Measurements from ENCODE around the gene LINC01488.
A peak's percentile ranks its signal among the peaks of the same experiment; 100 is the strongest.

Gene LINC01488

GRCh38 chr11:69520186-69520916 is 38.9 kb downstream of the LINC01488 start:
- intact Hi-C loops (cut with DNase I): no loop called here
- no peak for DNase-seq

GRCh38 chr11:69521457-69521856 is 40.0 kb downstream of the LINC01488 start:
- intact Hi-C loops (cut with DNase I): no loop called here
- DNase-seq: peak in 2 of 10 donors; percentile 24 to 52

DNA sequence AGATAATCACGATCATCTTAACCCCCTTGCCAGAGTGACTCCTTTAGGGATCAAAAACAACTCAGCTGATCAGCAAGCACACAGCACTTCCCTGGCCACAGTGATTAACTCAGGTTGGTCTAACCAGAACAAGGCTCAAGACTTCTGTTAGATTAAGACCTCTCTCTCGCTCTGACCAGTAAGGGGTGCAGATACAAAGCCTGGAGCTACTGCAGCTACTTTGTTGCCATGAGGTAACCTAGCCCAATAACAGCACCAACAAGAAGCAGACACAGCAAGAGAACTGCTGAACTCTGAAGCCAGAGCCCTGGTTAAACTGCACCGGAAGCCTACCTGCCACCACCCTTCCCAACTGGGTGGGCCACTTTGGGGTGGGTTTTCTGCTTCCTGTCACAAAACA is 42.0 kb downstream of the LINC01488 start:
- peak in 1 of 10 donors; percentile 26 for DNase-seq
- intact Hi-C loops (cut with DNase I): no loop called here

GRCh38 chr11:69524291-69524882 is 42.9 kb downstream of the LINC01488 start:
- intact Hi-C loops (cut with DNase I): no loop called here
- peak in 1 of 10 donors; percentile 45 for DNase-seq

GRCh38 chr11:69524991-69525411 is 43.5 kb downstream of the LINC01488 start:
- DNase-seq: peak in 2 of 10 donors; percentile 3 to 66
- intact Hi-C loops (cut with DNase I): no loop called here

DNA sequence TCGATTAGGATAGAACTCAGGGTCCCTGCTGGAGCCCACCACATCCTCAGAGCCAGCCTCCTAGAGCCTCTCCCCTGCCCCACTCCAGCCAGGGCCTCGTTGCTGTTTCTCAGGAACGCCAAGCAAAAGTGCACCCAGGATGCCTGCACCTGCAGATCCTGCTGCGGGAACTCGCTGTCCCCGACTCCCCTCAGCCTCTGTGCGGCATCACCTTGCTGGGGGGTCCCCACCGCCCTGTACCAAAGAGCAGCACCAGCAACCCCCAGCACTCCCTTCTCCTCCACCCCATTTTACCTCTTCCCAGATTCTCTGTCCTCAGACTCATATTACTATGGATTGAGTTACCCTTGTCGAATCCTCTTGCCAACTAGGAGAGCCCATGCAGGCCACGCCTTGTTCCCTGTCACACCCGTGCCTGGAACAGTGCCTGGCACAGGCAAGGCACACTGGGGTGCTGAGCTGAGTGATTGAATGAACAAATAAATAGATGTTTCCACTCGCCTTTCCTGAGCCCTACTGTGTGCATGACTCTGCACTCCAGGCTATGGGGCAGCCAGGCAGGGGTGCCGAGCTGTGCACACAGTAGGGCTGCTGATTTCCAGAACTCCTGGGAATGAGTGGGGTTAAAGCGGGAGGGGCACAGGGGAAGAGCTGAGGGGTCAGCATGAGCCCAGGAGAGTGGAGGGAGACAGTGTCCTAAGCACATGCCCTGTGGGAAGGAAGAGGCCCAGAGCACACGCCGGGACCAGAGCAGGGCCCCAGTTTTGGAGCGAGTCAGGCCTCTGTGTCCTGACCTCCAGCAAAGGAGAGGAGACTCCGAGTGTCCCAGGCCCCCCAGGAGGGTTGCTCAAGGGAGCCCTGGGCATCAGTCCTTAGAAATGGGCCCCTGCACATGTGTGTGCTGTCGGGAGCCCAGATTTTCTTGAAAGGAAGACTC is 44.3 kb downstream of the LINC01488 start:
- peak in 3 of 10 donors; percentile 4 to 79 (median 4) for DNase-seq
- intact Hi-C loops (cut with DNase I): no loop called here

- intact Hi-C loops (cut with DNase I): no loop called here
- DNase-seq: peak in 3 of 10 donors; percentile 3 to 32 (median 4)
These were observed 45.0 kb downstream of the LINC01488 start for GRCh38 chr11:69526453-69526810.

DNA sequence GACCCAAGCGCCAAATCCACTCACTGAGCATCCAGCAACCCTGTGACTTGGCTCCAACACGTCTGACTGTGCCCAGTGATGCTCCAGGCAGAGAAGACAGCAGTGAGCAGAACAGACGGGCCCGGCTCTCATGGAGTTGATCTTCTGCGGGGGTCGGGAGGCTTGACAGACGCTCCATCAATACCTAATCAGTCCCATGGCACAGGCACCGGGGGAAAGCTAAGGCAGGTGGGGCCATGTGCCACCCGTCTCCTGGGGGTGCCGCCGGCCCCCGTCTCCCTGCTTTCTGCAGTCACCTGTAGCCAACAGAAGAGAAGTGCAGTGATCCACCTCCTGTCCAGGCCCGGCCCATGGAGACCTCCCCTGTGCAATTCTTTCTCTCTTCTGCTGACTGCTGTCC is 47.5 kb downstream of the LINC01488 start:
- intact Hi-C loops (cut with DNase I): no loop called here
- peak in 2 of 10 donors; percentile 2 to 69 for DNase-seq

DNA sequence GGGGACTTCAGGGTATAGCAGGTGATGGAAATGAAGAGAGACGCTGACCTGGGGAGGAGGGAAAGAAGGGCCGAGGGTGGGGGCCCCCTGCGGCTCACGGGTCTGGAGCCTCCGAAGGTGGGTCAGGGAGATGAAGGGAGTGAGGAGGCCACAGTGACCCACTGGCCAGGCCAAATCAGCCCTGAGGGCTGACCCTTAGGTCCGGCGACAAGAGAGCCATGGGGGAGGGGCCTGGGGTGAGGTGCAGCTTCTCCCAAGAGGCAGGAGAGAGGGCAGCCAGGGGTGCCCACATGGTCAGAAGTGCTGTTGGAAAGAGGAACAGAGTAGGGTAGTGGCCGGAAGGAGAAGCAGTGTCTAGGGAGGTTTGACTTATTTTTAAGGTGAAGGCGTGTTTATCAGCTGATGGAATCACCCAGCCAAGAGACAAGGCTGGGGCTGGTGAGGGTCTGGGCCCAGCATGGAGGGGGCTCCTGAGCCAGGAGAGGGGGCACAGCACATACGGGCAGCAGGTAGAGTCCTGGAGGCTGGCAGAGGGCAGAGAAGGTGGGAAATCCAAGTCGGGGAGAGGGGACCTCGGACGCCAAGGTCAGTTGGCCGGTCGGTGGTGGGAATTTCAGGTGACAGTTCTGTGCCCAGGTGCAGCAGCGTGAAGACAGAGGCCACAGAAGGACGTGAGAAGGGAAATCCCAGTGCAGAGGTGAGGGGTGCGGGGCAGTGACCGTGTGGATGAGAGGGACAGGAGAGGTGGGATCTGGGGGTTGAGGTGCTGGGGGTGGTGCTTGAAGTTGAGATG is 49.0 kb downstream of the LINC01488 start:
- peak in 5 of 10 donors; percentile 14 to 83 (median 25) for DNase-seq
- intact Hi-C loops (cut with DNase I): no loop called here

GRCh38 chr11:69531071-69531716 is 49.7 kb downstream of the LINC01488 start:
- intact Hi-C loops (cut with DNase I): no loop called here
- peak in 3 of 10 donors; percentile 2 to 16 (median 13) for DNase-seq

GRCh38 chr11:69531717-69532088 is 50.2 kb downstream of the LINC01488 start:
- intact Hi-C loops (cut with DNase I): no loop called here
- peak in 1 of 10 donors; percentile 29 for DNase-seq

DNA sequence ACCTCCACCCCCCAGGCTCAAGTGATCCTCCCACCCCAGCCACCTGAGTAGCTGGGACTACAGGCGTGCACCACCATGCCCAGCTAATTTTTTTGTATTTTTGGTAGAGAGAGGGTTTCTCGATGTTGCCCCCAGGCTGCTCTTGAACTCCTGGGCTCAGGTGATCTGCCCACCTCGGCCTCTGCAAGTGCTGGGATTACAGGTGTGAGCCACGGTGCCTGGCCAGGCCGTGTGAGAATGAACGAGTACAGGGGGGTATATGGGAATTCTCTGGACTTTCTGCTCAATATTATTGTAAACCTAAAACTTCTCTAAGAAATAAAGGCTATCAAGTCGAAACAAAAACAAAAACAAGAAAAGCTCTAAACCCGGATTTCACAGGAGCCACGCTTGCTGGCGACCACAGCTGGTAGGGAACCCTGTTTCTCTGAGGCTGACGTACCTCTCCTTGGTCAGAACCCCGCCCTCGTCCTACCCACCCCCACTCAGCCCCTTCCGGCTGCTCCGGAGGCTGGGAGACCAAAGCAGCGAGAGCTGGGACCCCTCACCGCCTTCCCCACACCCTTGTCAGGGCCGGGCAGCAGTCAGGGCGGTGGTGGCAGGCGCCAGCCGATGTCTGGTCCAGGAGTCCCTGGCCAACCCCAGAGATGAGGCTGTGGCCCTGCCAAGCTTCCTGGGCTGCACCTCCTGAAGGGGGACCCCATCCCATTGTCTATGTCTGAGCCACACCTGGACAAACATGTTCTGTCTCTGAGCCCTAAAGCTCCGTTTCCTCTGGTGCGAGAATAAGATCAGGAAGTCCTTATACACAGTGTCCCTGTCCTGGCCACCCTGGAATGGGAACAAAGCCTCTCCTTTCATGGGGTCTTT is 52.1 kb downstream of the LINC01488 start:
- intact Hi-C loops (cut with DNase I): no loop called here
- DNase-seq: peak in 2 of 10 donors; percentile 47 to 70

- peak in 2 of 10 donors; percentile 61 to 65 for DNase-seq
- intact Hi-C loops (cut with DNase I): no loop called here
These were observed 52.7 kb downstream of the LINC01488 start for GRCh38 chr11:69534166-69534530.

DNA sequence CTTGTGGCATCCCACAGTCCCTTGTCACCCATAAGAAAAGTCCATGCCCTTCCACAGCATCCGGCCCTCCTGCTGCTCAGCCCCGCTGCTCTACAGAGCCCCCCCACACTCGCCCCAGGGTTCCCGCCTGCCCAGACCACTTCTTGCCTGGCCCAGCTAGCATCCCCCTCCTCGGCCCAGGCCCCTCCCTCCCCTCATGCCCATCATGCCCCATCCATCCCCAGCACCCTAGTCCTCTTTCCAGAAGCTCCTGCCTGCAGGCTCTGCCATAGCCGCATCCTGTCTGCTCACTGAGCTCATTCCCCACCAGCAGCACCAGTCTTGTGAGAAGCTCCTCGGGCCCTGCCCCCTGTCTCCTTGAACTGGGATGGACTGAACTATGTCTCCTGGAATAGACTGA is 54.4 kb downstream of the LINC01488 start:
- intact Hi-C loops (cut with DNase I): no loop called here
- DNase-seq: peak in 1 of 10 donors; percentile 46

- DNase-seq: peak in 1 of 10 donors; percentile 65
These were observed 54.9 kb downstream of the LINC01488 start for GRCh38 chr11:69536406-69536805.

DNA sequence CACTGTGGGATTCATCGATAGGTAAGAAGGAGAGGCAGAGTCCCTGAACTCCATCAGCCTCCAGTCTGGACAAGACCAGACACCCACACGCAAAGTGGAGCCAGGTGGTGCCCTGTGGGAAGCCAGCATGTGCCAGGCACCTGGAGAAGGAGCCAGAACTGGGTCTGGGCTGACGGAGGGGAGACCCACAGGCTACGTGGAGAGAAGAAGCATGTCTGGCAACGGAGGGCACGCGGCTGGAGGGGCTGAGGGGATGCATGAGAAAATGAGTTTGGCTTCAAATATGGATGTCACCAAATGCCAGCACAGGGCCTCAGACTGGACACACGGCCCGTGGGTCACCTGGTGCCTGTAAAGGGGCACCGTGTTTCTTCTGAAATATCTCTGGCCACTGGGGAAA is 55.7 kb downstream of the LINC01488 start:
- intact Hi-C loops (cut with DNase I): no loop called here
- peak in 1 of 10 donors; percentile 76 for DNase-seq

More at GRCh38 chr11:69536406-69536805, 54.9 kb downstream of the LINC01488 start:
- intact Hi-C loops (cut with DNase I): no loop called here

DNA sequence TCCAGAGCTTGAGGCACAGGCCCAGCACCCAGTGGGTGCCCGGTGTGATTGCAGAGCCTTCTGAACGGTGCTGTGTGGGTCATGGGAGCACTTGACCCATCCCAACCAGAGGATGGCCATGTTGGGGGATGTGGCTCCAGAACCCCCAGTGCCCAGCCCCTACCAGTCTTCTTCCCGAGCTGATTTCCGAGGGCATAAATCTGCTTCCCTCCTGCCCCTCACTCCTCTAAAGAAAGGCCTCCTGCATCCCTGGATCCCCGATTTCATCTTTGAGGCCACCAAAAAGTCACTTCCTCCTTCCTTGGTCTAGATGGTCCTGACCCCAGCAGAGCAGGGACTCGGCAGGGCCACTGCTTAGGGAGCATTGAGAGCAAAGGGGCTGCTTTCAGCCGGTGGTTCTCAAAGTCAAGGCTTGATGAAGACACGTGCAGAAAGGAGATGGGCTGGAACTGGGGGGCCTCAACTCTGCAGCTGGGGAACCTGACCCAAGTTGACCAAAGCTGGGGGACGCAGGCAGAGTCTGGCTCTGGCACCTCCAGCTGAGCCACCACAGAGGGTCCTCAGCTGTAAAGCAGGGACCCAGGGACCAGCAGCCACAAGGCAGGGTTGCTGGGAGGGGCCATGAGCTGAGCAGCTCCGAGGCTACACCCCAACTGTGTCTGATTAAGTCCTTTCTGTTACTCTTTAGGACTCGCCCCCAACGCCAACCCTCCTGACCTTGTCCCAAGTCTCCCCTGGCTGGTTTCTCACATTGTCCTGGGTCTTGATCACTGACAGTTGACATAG is 56.6 kb downstream of the LINC01488 start:
- peak in 1 of 10 donors; percentile 38 for DNase-seq
- intact Hi-C loops (cut with DNase I): no loop called here

GRCh38 chr11:69538854-69539253 is 57.4 kb downstream of the LINC01488 start:
- DNase-seq: peak in 3 of 10 donors; percentile 14 to 83 (median 69)
- intact Hi-C loops (cut with DNase I): no loop called here

Data from posterior cingulate gyrus (tissue), 11 donors.